Measurements from ENCODE around the gene TPSG1.

TPSG1 gene

DNA sequence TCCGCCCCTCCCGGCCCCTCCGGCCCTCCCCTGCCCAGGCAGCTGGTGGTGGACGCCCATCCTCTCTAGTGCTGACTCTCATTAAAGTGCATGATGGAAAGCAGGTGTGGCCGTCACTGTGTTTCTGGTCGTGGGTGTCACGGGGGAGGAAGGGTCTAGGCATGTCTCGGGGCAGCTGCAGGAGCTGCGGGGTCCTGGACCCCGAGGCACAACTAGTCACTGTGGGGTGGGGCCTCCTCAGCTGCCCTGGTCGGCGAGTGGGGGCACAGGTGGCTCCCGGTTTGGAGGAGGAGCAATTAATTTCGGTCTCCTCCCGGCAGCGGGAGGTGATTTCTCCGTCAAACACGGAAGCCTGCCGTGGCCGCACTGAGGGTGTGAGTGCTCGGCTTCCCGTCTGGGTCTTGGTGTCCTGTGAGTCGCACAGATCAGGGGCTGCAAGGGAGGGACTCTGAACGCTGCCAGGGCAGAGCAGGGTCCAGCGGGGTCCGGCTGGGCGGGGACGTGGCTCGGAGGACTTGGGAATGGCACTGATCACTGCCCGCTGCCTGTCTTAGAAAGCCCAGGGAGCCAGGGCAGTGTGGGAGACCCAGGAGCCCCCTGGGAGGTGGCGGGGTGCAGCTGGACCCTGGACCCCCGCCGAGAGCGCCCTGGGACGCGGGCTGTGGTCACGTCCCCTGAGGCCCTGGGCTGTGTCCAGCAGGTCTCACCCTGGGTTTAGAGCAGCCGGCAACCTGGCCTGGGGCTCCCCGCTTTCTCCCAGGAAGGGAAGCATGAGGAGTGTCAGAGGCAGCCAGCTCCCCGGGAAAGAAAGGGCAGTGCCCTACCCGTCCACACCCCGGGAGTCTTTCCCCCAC lies 34.1 kb upstream of the TPSG1 start:
- H3K27ac ChIP-seq (ENCODE audit: low read length) = no peak overlapping the region
- DNase-seq (no peak), ATAC-seq (ENCODE audit: insufficient read depth, low read depth) (no peak)
- no peaks in the 10 kb centered on the region for H3K79me2 ChIP-seq (ENCODE audit: insufficient read depth, low read length)
- no peak overlapping the region for H3K9ac ChIP-seq (ENCODE audit: low read depth, low read length)
- H3K36me3 ChIP-seq (ENCODE audit: insufficient read depth, low read length) = no peaks in the 10 kb centered on the region
- H4K20me1 ChIP-seq (ENCODE audit: insufficient read depth, low read length) = no peaks in the 10 kb centered on the region; the same call in 1 of the 2 replicates
- no peak overlapping the region for H3K4me3 ChIP-seq (ENCODE audit: low read depth in 1 of 2, low read length in 2 of 2)
- H3K4me2 ChIP-seq (ENCODE audit: insufficient read depth, low read length) = no peak overlapping the region
- no peaks in the 10 kb centered on the region for H3K9me3 ChIP-seq (ENCODE audit: insufficient read depth, low read length, severe bottlenecking)
- H3K4me1 ChIP-seq (ENCODE audit: insufficient read depth, low read length) = no peaks in the 10 kb centered on the region
- H2AFZ ChIP-seq (ENCODE audit: low read depth, low read length) = no peak overlapping the region
- H3K27me3 ChIP-seq (ENCODE audit: insufficient read depth, low read length, poor library complexity) = no peaks in the 10 kb centered on the region
- TF ChIP-seq, protein P1, sequence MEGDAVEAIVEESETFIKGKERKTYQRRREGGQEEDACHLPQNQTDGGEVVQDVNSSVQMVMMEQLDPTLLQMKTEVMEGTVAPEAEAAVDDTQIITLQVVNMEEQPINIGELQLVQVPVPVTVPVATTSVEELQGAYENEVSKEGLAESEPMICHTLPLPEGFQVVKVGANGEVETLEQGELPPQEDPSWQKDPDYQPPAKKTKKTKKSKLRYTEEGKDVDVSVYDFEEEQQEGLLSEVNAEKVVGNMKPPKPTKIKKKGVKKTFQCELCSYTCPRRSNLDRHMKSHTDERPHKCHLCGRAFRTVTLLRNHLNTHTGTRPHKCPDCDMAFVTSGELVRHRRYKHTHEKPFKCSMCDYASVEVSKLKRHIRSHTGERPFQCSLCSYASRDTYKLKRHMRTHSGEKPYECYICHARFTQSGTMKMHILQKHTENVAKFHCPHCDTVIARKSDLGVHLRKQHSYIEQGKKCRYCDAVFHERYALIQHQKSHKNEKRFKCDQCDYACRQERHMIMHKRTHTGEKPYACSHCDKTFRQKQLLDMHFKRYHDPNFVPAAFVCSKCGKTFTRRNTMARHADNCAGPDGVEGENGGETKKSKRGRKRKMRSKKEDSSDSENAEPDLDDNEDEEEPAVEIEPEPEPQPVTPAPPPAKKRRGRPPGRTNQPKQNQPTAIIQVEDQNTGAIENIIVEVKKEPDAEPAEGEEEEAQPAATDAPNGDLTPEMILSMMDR (IDR thresholded peaks at IDR 0.05; ENCODE audit: borderline replicate concordance, extremely low read depth, low read length, poor library complexity, severe bottlenecking) = no peak
- TF ChIP-seq EZH2 (IDR thresholded peaks at IDR 0.05; ENCODE audit: borderline replicate concordance, low read depth, low read length, severe bottlenecking) = no peak

- ATAC-seq (ENCODE audit: insufficient read depth, low read depth) (no peak), DNase-seq (no peak)
- no peaks in the 10 kb centered on the region for H3K9me3 ChIP-seq (ENCODE audit: insufficient read depth, low read length, severe bottlenecking)
- no peak overlapping the region for H2AFZ ChIP-seq (ENCODE audit: low read depth, low read length)
- H3K4me1 ChIP-seq (ENCODE audit: insufficient read depth, low read length) = no peaks in the 10 kb centered on the region
- no peak for TF ChIP-seq EZH2 (IDR thresholded peaks at IDR 0.05; ENCODE audit: borderline replicate concordance, low read depth, low read length, severe bottlenecking)
- TF ChIP-seq, protein P1 (IDR thresholded peaks at IDR 0.05; ENCODE audit: borderline replicate concordance, extremely low read depth, low read length, poor library complexity, severe bottlenecking) = no peak
- H3K4me2 ChIP-seq (ENCODE audit: insufficient read depth, low read length) = no peak overlapping the region
- no peak overlapping the region for H3K9ac ChIP-seq (ENCODE audit: low read depth, low read length)
- H3K27ac ChIP-seq (ENCODE audit: low read length) = no peak overlapping the region
- H3K36me3 ChIP-seq (ENCODE audit: insufficient read depth, low read length) = no peaks in the 10 kb centered on the region
- H3K79me2 ChIP-seq (ENCODE audit: insufficient read depth, low read length) = no peaks in the 10 kb centered on the region
- no peak overlapping the region for H3K4me3 ChIP-seq (ENCODE audit: low read depth in 1 of 2, low read length in 2 of 2)
- no peaks in the 10 kb centered on the region for H4K20me1 ChIP-seq (ENCODE audit: insufficient read depth, low read length)
- no peaks in the 10 kb centered on the region for H3K27me3 ChIP-seq (ENCODE audit: insufficient read depth, low read length, poor library complexity)
These were observed 33.1 kb upstream of the TPSG1 start for GRCh38 chr16:1258225-1258600.

DNA sequence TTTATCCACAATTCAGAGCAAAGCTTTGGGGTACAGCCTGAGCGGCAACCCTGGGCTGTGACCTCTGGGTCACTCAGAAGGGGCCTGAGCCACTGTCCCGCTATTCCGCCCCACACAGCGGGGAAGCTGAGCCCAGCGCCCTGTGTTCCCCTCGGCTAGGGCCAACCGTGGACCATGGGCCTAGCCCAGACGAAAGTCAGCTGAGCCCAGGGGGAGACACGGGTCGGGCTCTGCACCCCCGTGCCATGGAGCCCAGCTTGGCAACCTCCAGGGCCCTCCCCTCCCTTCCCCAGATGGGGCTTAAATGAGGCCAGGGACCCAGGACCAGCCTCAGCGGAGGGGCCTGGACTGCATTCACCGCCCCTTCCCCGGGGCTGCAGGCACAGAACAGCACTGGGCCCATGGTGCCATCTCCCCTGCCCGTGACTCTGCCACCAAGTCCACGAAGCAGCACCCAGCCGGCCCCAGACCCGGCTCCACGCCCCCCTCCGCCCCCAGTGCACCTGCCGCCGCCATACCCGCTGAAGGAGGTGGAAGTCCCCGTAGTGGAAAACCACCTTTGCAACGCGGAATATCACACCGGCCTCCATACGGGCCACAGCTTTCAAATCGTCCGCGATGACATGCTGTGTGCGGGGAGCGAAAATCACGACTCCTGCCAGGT lies 32.6 kb upstream of the TPSG1 start:
- H3K4me2 ChIP-seq (ENCODE audit: insufficient read depth, low read length) = no peak overlapping the region
- H4K20me1 ChIP-seq (ENCODE audit: insufficient read depth, low read length) = no peaks in the 10 kb centered on the region
- no peak overlapping the region for H3K4me3 ChIP-seq (ENCODE audit: low read depth in 1 of 2, low read length in 2 of 2)
- H3K4me1 ChIP-seq (ENCODE audit: insufficient read depth, low read length) = no peaks in the 10 kb centered on the region
- no peak overlapping the region for H3K9ac ChIP-seq (ENCODE audit: low read depth, low read length)
- TF ChIP-seq EZH2 (IDR thresholded peaks at IDR 0.05; ENCODE audit: borderline replicate concordance, low read depth, low read length, severe bottlenecking) = no peak
- TF ChIP-seq, protein P1 (IDR thresholded peaks at IDR 0.05; ENCODE audit: borderline replicate concordance, extremely low read depth, low read length, poor library complexity, severe bottlenecking) = no peak
- peak; percentile 14; the same call in 1 of the 3 replicates for ATAC-seq (ENCODE audit: insufficient read depth, low read depth)
- no peak for DNase-seq
- no peaks in the 10 kb centered on the region for H3K27me3 ChIP-seq (ENCODE audit: insufficient read depth, low read length, poor library complexity)
- no peak overlapping the region for H2AFZ ChIP-seq (ENCODE audit: low read depth, low read length)
- no peaks in the 10 kb centered on the region for H3K36me3 ChIP-seq (ENCODE audit: insufficient read depth, low read length)
- H3K27ac ChIP-seq (ENCODE audit: low read length) = no peak overlapping the region
- no peaks in the 10 kb centered on the region for H3K9me3 ChIP-seq (ENCODE audit: insufficient read depth, low read length, severe bottlenecking)
- no peaks in the 10 kb centered on the region for H3K79me2 ChIP-seq (ENCODE audit: insufficient read depth, low read length)
